ENCODE data around the gene CHID1. TPM values are rescaled to one million over a fixed set of nuclear protein-coding genes. Genes with fewer than 3 reads are reported as not detected.

Gene CHID1
- total and polyA plus RNA-seq, 2 donors (not counting 1 experiment from before 2014, with no cell fraction given): 54.3 to 68.4 TPM

- no peaks in the 10 kb centered on the region for H3K9me3 ChIP-seq (ENCODE audit: control insufficient read depth, insufficient read depth, low read depth, low read length)
- H2AFZ ChIP-seq (ENCODE audit: low read length): no peak overlapping the region
- no peak for DNase-seq (ENCODE audit: low read depth in 2 of 2)
- no peak overlapping the region for H3K27ac ChIP-seq (ENCODE audit: insufficient read depth, low read length)
- H3K36me3 ChIP-seq (ENCODE audit: control insufficient read depth, insufficient read depth, low read length): peaks cover 6% of the 10 kb centered on the region
- H3K27me3 ChIP-seq (ENCODE audit: control insufficient read depth, insufficient read depth, low read length): no peaks in the 10 kb centered on the region
- no peaks in the 10 kb centered on the region for H3K79me2 ChIP-seq (ENCODE audit: control insufficient read depth, insufficient read depth, low read length)
- no peak for TF ChIP-seq CTCF (conservative IDR thresholded peaks at IDR 0.05 in 1 of 2, IDR thresholded peaks at IDR 0.05 in 1 of 2; ENCODE audit: low read depth in 1 of 2, low read length in 2 of 2)
- TF ChIP-seq EZH2 (IDR thresholded peaks at IDR 0.05; ENCODE audit: low read length, missing control alignments): no peak
- H3K4me3 ChIP-seq (replicated peaks in 1 of 4; ENCODE audit: control extremely low read depth in 1 of 4, insufficient read depth in 1 of 4, low read depth in 3 of 4, low read length in 4 of 4): no peak overlapping the region
- peaks cover 11% of the 10 kb centered on the region for H3K4me1 ChIP-seq (ENCODE audit: control insufficient read depth, extremely low read depth, insufficient read depth, low read length)
- H3K9ac ChIP-seq (ENCODE audit: insufficient read depth, low read length): no peak overlapping the region
- H4K20me1 ChIP-seq (ENCODE audit: control insufficient read depth, extremely low read depth, insufficient read depth, low read length): no peaks in the 10 kb centered on the region
- H3K4me2 ChIP-seq (ENCODE audit: extremely low read depth, insufficient read depth, low read length): no peak overlapping the region
Observed at GRCh38 chr11:871472-871871, 39.1 kb downstream of the CHID1 start.

DNA sequence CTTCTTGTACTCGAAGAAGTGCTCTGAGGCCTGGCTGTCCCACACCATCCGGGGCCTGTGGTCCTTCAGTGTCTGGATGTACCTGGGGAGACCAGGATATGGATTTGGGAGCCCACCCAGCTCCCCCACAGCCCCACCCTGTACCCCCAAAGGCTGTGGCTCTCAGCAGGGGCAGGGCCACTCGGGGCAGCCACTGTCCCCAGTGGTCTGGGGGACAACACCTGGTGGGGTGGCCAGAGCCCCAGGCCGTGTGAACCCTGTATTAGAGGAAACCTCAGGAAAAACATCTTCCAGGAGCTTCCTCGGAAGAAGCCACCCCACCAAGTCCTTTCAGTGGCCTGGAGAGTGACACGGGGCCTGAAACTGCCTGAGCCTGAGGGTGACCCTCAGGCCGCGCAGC, 40.2 kb downstream of the CHID1 start:
- H3K27me3 ChIP-seq (ENCODE audit: control insufficient read depth, insufficient read depth, low read length): no peaks in the 10 kb centered on the region
- H3K4me2 ChIP-seq (ENCODE audit: extremely low read depth, insufficient read depth, low read length): no peak overlapping the region
- H4K20me1 ChIP-seq (ENCODE audit: control insufficient read depth, extremely low read depth, insufficient read depth, low read length): no peaks in the 10 kb centered on the region
- H3K27ac ChIP-seq (ENCODE audit: insufficient read depth, low read length): no peak overlapping the region
- H3K36me3 ChIP-seq (ENCODE audit: control insufficient read depth, insufficient read depth, low read length): peaks cover 10% of the 10 kb centered on the region
- no peak for DNase-seq (ENCODE audit: low read depth in 2 of 2)
- peaks cover 11% of the 10 kb centered on the region for H3K4me1 ChIP-seq (ENCODE audit: control insufficient read depth, extremely low read depth, insufficient read depth, low read length)
- no peak for TF ChIP-seq EZH2 (IDR thresholded peaks at IDR 0.05; ENCODE audit: low read length, missing control alignments)
- TF ChIP-seq CTCF (conservative IDR thresholded peaks at IDR 0.05 in 1 of 2, IDR thresholded peaks at IDR 0.05 in 1 of 2; ENCODE audit: low read depth in 1 of 2, low read length in 2 of 2): no peak
- H3K9ac ChIP-seq (ENCODE audit: insufficient read depth, low read length): no peak overlapping the region
- no peak overlapping the region for H3K4me3 ChIP-seq (replicated peaks in 1 of 4; ENCODE audit: control extremely low read depth in 1 of 4, insufficient read depth in 1 of 4, low read depth in 3 of 4, low read length in 4 of 4)
- no peaks in the 10 kb centered on the region for H3K9me3 ChIP-seq (ENCODE audit: control insufficient read depth, insufficient read depth, low read depth, low read length)
- H2AFZ ChIP-seq (ENCODE audit: low read length): no peak overlapping the region
- H3K79me2 ChIP-seq (ENCODE audit: control insufficient read depth, insufficient read depth, low read length): no peaks in the 10 kb centered on the region

GRCh38 chr11:870127-870413, 40.5 kb downstream of the CHID1 start:
- DNase-seq (ENCODE audit: low read depth in 2 of 2): no peak
- H3K9ac ChIP-seq (ENCODE audit: insufficient read depth, low read length): no peak overlapping the region
- H3K9me3 ChIP-seq (ENCODE audit: control insufficient read depth, insufficient read depth, low read depth, low read length): no peaks in the 10 kb centered on the region
- TF ChIP-seq EZH2 (IDR thresholded peaks at IDR 0.05; ENCODE audit: low read length, missing control alignments): no peak
- TF ChIP-seq CTCF (conservative IDR thresholded peaks at IDR 0.05 in 1 of 2, IDR thresholded peaks at IDR 0.05 in 1 of 2; ENCODE audit: low read depth in 1 of 2, low read length in 2 of 2): no peak
- no peak overlapping the region for H3K27ac ChIP-seq (ENCODE audit: insufficient read depth, low read length)
- no peak overlapping the region for H3K4me2 ChIP-seq (ENCODE audit: extremely low read depth, insufficient read depth, low read length)
- H3K27me3 ChIP-seq (ENCODE audit: control insufficient read depth, insufficient read depth, low read length): no peaks in the 10 kb centered on the region
- no peaks in the 10 kb centered on the region for H3K79me2 ChIP-seq (ENCODE audit: control insufficient read depth, insufficient read depth, low read length)
- H3K36me3 ChIP-seq (ENCODE audit: control insufficient read depth, insufficient read depth, low read length): peaks cover 12% of the 10 kb centered on the region
- no peak overlapping the region for H2AFZ ChIP-seq (ENCODE audit: low read length)
- peaks cover 11% of the 10 kb centered on the region for H3K4me1 ChIP-seq (ENCODE audit: control insufficient read depth, extremely low read depth, insufficient read depth, low read length)
- H4K20me1 ChIP-seq (ENCODE audit: control insufficient read depth, extremely low read depth, insufficient read depth, low read length): no peaks in the 10 kb centered on the region
- no peak overlapping the region for H3K4me3 ChIP-seq (replicated peaks in 1 of 4; ENCODE audit: control extremely low read depth in 1 of 4, insufficient read depth in 1 of 4, low read depth in 3 of 4, low read length in 4 of 4)
